ENCODE data around the gene ACIN1. TPM values are rescaled to one million over a fixed set of nuclear protein-coding genes. Genes with fewer than 3 reads are reported as not detected.
A peak's percentile ranks its signal among the peaks of the same experiment; 100 is the strongest.

The ACIN1 gene
- total and polyA plus RNA-seq, 2 of the 13 experiments (the other 11 are each of a cell fraction or from before 2014, with no cell fraction given): 165 to 183 TPM

- FAIRE-seq: peak; percentile 93
- intact Hi-C loops (cut with micrococcal nuclease; ENCODE audit: unreplicated experiment): no loop called here
- TF ChIP-seq ZNF670 (CRISPR knock-in tag; IDR thresholded peaks at IDR 0.05; ENCODE audit: borderline replicate concordance) (no peak; the same call in 1 of the 2 replicates), ADNP (CRISPR knock-in tag; IDR thresholded peaks at IDR 0.05) (no peak), ZNF776 (CRISPR knock-in tag; IDR thresholded peaks at IDR 0.05) (no peak), ZNF777 (CRISPR knock-in tag; IDR thresholded peaks at IDR 0.05) (peak; percentile 55; the same call in 1 of the 2 replicates), U2AF2 (IDR thresholded peaks at IDR 0.05; ENCODE audit: low read depth, low read length) (0 out of 2 replicates have a peak, but pooled peaks have one; percentile 36), AHR (CRISPR knock-in tag; IDR thresholded peaks at IDR 0.05) (0 out of 2 replicates have a peak, but pooled peaks have one; percentile 38), ZNF543 (CRISPR knock-in tag; IDR thresholded peaks at IDR 0.05) (no peak; the same call in none of the 2 replicates), KAT7 (CRISPR knock-in tag; IDR thresholded peaks at IDR 0.05; ENCODE audit: borderline replicate concordance) (0 out of 2 replicates have a peak, but pooled peaks have one; percentile 70), ZNF331 (CRISPR knock-in tag; IDR thresholded peaks at IDR 0.05) (peak; percentile 85; the same call in 1 of the 2 replicates), ZBTB33 (CRISPR knock-in tag; IDR thresholded peaks at IDR 0.05) (0 out of 2 replicates have a peak, but pooled peaks have one; percentile 57), GATAD2A (CRISPR knock-in tag; IDR thresholded peaks at IDR 0.05) (peak; percentile 94), BCL3 (CRISPR knock-in tag; IDR thresholded peaks at IDR 0.05) (no peak), POGZ (CRISPR knock-in tag; IDR thresholded peaks at IDR 0.05) (no peak), TFE3 (CRISPR knock-in tag; IDR thresholded peaks at IDR 0.05) (0 out of 2 replicates have a peak, but pooled peaks have one; percentile 20), AKAP8 (CRISPR knock-in tag; IDR thresholded peaks at IDR 0.05) (peak; percentile 75), ZMYM3 (CRISPR knock-in tag; IDR thresholded peaks at IDR 0.05) (peak; percentile 73; the same call in 1 of the 2 replicates), ZNF274 (CRISPR knock-in tag; IDR thresholded peaks at IDR 0.05) (peak; percentile 63), ZNF350 (CRISPR knock-in tag; IDR thresholded peaks at IDR 0.05; ENCODE audit: borderline replicate concordance, low read depth) (peak; percentile 97), CCAR2 (optimal IDR thresholded peaks at IDR 0.05; ENCODE audit: low read depth, low read length) (peak; percentile 48)
Observed at GRCh38 chr14:23056145-23056955, 38.6 kb downstream of the ACIN1 start.

More at GRCh38 chr14:23056145-23056955, 38.6 kb downstream of the ACIN1 start:
- Histone ChIP-seq H3K4me2 (ENCODE audit: low read depth, low read length) (peak overlapping the region; percentile 98), H3K4me3 (replicated peaks in 1 of 3; ENCODE audit: insufficient read depth in 1 of 3, low read depth in 2 of 3, low read length in 3 of 3) (peak overlapping the region; percentile 55 to 88 (median 64)), H3K9ac (ENCODE audit: insufficient read depth, low read depth, low read length) (peak overlapping the region; percentile 54; the same call in 1 of the 2 replicates), H3K27ac (ENCODE audit: extremely low read length, insufficient read depth, low read length) (no peak overlapping the region), H3K27me3 (ENCODE audit: control insufficient read depth in 1 of 2, insufficient read depth in 2 of 2, low read length in 2 of 2) (peaks cover 0 to 6% of the 10 kb centered on the region in 2 experiments; a peak in 1 of 5 replicates), H2AFZ (ENCODE audit: low read length) (no peak overlapping the region), H3K79me2 (ENCODE audit: insufficient read depth, low read length) (no peaks in the 10 kb centered on the region), H3K9me3 (ENCODE audit: low read length) (no peaks in the 10 kb centered on the region), H4K20me1 (ENCODE audit: insufficient read depth, low read length) (peaks cover 13% of the 10 kb centered on the region; the same call in 1 of the 2 replicates), H3K4me1 (ENCODE audit: insufficient read depth, low read length) (peaks cover 26% of the 10 kb centered on the region), H3K36me3 (replicated peaks in 1 of 2; ENCODE audit: control insufficient read depth in 1 of 2, insufficient read depth in 2 of 2, low read length in 2 of 2) (peaks cover 19 to 24% of the 10 kb centered on the region in 2 experiments)
- 3% methylated on average over 17 of the region's 17 CpGs for WGBS (ENCODE audit: low lambda C conversion rate)
- POLR2A ChIA-PET: interaction anchor here (0.8 to 7.4 kb wide), 11 partner anchors 9 to 82 kb away, joined by 3 to 72 read pairs (median 12); partner anchors contain the start of genes ACIN1, AJUBA and C14orf119
- CTCF ChIA-PET (ENCODE audit: low intra/inter-chr PET ratio, low total read pairs): interaction anchor here (0.5 to 8.5 kb wide), 12 partner anchors 10 to 499 kb away, joined by 3 to 173 read pairs (median 6); no protein-coding TSS in a partner anchor
- peak; percentile 81 for DNase-seq (ENCODE audit: low spot score)
- ATAC-seq: peak; percentile 74
- in situ Hi-C loops (cut with HindIII; ENCODE audit: extremely low pct_ligation_motif_present, low pct_unique_long_range_greater_than_20kb): no loop called here
- no TSS peak for BruUV-seq (replicated peaks)

Measured in HepG2 (cell line).